Esophagus squamous epithelium (tissue), 4 donors: ENCODE results near the gene NAAA.

Source experiments
- CTCF ChIP-seq, 6 experiments: fragments of 450-650 bp in 4 of 6; fragments of 200-600 bp in 2 of 6; sonication (generic) in 2 of 6; IDR thresholded peaks; one replicate each; pipeline ENCODE4 v1.5.1; 2016 to 2019; ENCODE audit warnings: antibody characterized with exemption in 6 of 6, mild to moderate bottlenecking in 4 of 6, moderate library complexity in 4 of 6
- POLR2A ChIP-seq, 4 donors: fragments of 450-650 bp; IDR thresholded peaks; one replicate each; pipeline ENCODE4 v1.6.1; 2017; ENCODE audit warnings: antibody characterized with exemption in 4 of 4, mild to moderate bottlenecking in 4 of 4, moderate library complexity in 3 of 4

GRCh38 chr4:75953509-75953908 is 12.7 kb upstream of the NAAA start:
- TF ChIP-seq CTCF (IDR thresholded peaks at IDR 0.05), result no peak
- TF ChIP-seq POLR2A (IDR thresholded peaks at IDR 0.05), result no peak
